Activated naive CD4-positive, alpha-beta T cell treated with anti-CD3 and anti-CD28 coated beads, Interleukin-2, amount 10 ng/mL, durations not matched to agents 7 days and 5 days (primary cell): ENCODE measurements around the gene SPRTN.
A peak's percentile ranks its signal among the peaks of the same experiment; 100 is the strongest.

Source experiments
- CTCF ChIA-PET: fragments of 350-600 bp; sonication (Branson Sonifier 250); formaldehyde crosslinking; loops from one replicate; lab custom pipeline; 2021; ENCODE audit warnings: antibody characterized with exemption; lab: Charles Lee
- DNase-seq: peaks from one replicate; pipeline ENCODE4 v3.0.0-alpha.2; 2020
- H3K27ac Mint-ChIP-seq: one replicate; pipeline ENCODE4 v1.8.0; 2021; ENCODE audit warnings: mild to moderate bottlenecking, moderate library complexity, mixed read lengths
- H3K27me3 Mint-ChIP-seq: one replicate; pipeline ENCODE4 v1.8.0; 2021; ENCODE audit warnings: mild to moderate bottlenecking, mixed read lengths
- H3K36me3 Mint-ChIP-seq: one replicate; pipeline ENCODE4 v1.8.0; 2021; ENCODE audit warnings: mixed read lengths
- H3K4me1 Mint-ChIP-seq: one replicate; pipeline ENCODE4 v1.8.0; 2021; ENCODE audit warnings: mixed read lengths
- H3K4me3 Mint-ChIP-seq: one replicate; pipeline ENCODE4 v1.8.0; 2021; ENCODE audit warnings: mild to moderate bottlenecking, moderate library complexity, mixed read lengths
- H3K9me3 Mint-ChIP-seq: one replicate; pipeline ENCODE4 v1.8.0; 2021; ENCODE audit warnings: mixed read lengths

The SPRTN gene

DNA sequence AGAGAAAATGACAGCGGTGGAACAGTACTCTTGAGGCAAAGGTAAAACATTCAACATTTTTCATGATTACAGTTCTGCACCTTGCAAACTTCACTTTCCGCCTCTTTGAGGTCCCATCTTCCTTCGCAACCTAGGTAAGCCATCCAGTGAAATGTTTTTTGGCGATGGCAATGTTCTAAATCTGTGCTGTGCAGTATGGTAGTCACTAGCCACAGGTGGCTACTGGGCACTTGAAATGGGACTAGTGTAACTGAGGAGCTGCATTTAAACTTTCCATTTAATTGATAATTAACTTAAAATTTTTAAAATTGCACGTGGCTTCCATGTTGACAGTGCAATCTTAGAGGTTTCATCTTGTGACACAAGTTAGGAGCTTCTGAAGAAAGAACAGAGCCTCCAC, 13.4 kb upstream of the SPRTN start:
- H3K9me3 Mint-ChIP-seq: no peaks in the 10 kb centered on the region
- H3K27ac Mint-ChIP-seq: no peak overlapping the region
- CTCF ChIA-PET: no interaction called here
- H3K4me1 Mint-ChIP-seq: no peaks in the 10 kb centered on the region
- DNase-seq: no peak
- peaks cover 6% of the 10 kb centered on the region for H3K27me3 Mint-ChIP-seq
- H3K36me3 Mint-ChIP-seq: no peaks in the 10 kb centered on the region
- no peak overlapping the region for H3K4me3 Mint-ChIP-seq

DNA sequence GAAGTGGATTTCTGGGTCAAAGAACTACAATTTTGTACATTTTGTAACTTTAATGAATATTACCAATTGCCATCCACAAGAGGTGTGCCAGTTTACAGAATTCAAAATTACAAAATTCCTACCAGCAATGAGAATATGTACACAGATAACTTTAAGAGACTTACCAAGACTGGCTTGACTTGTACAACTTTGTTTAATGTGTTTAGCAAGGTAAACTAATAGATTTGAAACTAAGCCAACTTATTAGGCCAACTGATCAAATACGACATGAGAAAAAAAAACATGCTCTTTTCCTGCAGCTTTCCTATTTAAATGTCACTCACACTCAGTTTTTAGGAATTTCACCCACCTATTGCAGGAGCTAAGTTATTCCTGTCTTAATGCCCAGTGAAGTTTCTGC, 11.8 kb upstream of the SPRTN start:
- Mint-ChIP-seq H3K27me3 (peaks cover 6% of the 10 kb centered on the region), H3K36me3 (no peaks in the 10 kb centered on the region), H3K27ac (no peak overlapping the region), H3K9me3 (no peaks in the 10 kb centered on the region), H3K4me1 (peaks cover 3% of the 10 kb centered on the region), H3K4me3 (no peak overlapping the region)
- DNase-seq: no peak
- CTCF ChIA-PET: no interaction called here

- no peaks in the 10 kb centered on the region for H3K9me3 Mint-ChIP-seq
These were observed 10.5 kb upstream of the SPRTN start for GRCh38 chr1:231327617-231328016.

DNA sequence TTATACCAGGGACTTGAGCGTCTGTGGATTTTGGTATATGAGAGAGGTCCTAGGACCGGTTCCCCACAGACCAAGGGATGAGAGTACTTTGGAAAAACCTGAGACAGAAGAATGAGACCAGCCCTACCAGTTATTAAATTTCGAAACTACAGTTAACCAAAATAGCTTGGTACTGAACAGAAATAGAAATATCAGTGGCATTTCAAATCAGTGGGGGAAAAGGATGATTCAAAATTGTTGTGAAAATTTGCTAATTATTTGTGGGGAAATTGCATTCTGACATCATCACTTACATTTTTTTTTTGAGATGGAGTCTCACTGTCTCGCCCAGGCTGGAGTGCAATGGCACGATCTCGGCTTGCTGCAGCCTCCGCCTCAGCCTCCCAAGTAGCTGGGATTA, 8.6 kb upstream of the SPRTN start:
- Mint-ChIP-seq H3K4me3 (no peak overlapping the region), H3K4me1 (peaks cover 21% of the 10 kb centered on the region), H3K9me3 (no peaks in the 10 kb centered on the region), H3K27ac (no peak overlapping the region), H3K27me3 (no peaks in the 10 kb centered on the region), H3K36me3 (peaks cover 14% of the 10 kb centered on the region)
- CTCF ChIA-PET: interaction anchor here (0.7 kb wide), 1 partner anchor 15 kb away, joined by 3 read pairs; no protein-coding TSS in a partner anchor
- no peak for DNase-seq

More at GRCh38 chr1:231327617-231328016, 10.5 kb upstream of the SPRTN start:
- no peak overlapping the region for H3K27ac Mint-ChIP-seq
- peaks cover 3% of the 10 kb centered on the region for H3K4me1 Mint-ChIP-seq
- peaks cover 8% of the 10 kb centered on the region for H3K36me3 Mint-ChIP-seq
- no peak overlapping the region for H3K4me3 Mint-ChIP-seq
- DNase-seq: no peak
- CTCF ChIA-PET: no interaction called here
- H3K27me3 Mint-ChIP-seq: peaks cover 6% of the 10 kb centered on the region

DNA sequence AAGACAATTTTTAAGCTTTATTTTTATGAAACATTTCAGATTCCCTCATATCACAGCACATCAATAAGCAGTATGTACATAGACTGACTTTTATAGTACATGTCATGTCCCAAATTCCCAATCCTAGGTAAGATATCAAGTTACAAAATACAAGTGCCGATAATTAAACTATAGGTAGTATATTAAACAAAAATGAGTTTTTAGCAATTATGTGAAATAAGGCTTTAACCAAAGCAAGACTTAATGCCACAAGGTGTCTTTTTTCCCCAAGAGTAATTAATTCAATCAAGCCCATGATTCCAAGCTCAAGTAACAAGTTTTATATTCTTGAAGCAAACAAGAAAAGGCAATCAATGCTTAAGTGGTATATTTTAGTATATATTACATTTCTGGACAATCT, 5.3 kb upstream of the SPRTN start:
- CTCF ChIA-PET: interaction anchor here (0.9 to 1.6 kb wide), 2 partner anchors 17 to 27 kb away, joined by 3 read pairs; no protein-coding TSS in a partner anchor
- no peak overlapping the region for H3K4me3 Mint-ChIP-seq
- DNase-seq: no peak
- H3K4me1 Mint-ChIP-seq: peaks cover 44% of the 10 kb centered on the region
- H3K27ac Mint-ChIP-seq: no peak overlapping the region
- peaks cover 40% of the 10 kb centered on the region for H3K36me3 Mint-ChIP-seq
- H3K27me3 Mint-ChIP-seq: peaks cover 3% of the 10 kb centered on the region
- no peaks in the 10 kb centered on the region for H3K9me3 Mint-ChIP-seq

- Mint-ChIP-seq H3K27ac (no peak overlapping the region), H3K36me3 (peaks cover 41% of the 10 kb centered on the region), H3K4me3 (peak overlapping the region; percentile 29)
These were observed 3.9 kb upstream of the SPRTN start for GRCh38 chr1:231334079-231334666.

GRCh38 chr1:231334952-231335351, 3.1 kb upstream of the SPRTN start:
- CTCF ChIA-PET: interaction anchor here (0.6 to 2.1 kb wide), 6 partner anchors 18 to 268 kb away, joined by 3 to 10 read pairs (median 3); no protein-coding TSS in a partner anchor
- Mint-ChIP-seq H3K36me3 (peaks cover 47% of the 10 kb centered on the region), H3K9me3 (no peaks in the 10 kb centered on the region), H3K4me3 (peak overlapping the region; percentile 29), H3K27me3 (peaks cover 6% of the 10 kb centered on the region), H3K4me1 (peaks cover 57% of the 10 kb centered on the region), H3K27ac (no peak overlapping the region)
- no peak for DNase-seq

More at GRCh38 chr1:231334079-231334666, 3.9 kb upstream of the SPRTN start:
- Mint-ChIP-seq H3K4me1 (peaks cover 50% of the 10 kb centered on the region), H3K9me3 (no peaks in the 10 kb centered on the region), H3K27me3 (peaks cover 6% of the 10 kb centered on the region)
- no peak for DNase-seq
- CTCF ChIA-PET: interaction anchor here (1.0 kb wide), 2 partner anchors 23 to 269 kb away, joined by 3 to 4 read pairs; no protein-coding TSS in a partner anchor

DNA sequence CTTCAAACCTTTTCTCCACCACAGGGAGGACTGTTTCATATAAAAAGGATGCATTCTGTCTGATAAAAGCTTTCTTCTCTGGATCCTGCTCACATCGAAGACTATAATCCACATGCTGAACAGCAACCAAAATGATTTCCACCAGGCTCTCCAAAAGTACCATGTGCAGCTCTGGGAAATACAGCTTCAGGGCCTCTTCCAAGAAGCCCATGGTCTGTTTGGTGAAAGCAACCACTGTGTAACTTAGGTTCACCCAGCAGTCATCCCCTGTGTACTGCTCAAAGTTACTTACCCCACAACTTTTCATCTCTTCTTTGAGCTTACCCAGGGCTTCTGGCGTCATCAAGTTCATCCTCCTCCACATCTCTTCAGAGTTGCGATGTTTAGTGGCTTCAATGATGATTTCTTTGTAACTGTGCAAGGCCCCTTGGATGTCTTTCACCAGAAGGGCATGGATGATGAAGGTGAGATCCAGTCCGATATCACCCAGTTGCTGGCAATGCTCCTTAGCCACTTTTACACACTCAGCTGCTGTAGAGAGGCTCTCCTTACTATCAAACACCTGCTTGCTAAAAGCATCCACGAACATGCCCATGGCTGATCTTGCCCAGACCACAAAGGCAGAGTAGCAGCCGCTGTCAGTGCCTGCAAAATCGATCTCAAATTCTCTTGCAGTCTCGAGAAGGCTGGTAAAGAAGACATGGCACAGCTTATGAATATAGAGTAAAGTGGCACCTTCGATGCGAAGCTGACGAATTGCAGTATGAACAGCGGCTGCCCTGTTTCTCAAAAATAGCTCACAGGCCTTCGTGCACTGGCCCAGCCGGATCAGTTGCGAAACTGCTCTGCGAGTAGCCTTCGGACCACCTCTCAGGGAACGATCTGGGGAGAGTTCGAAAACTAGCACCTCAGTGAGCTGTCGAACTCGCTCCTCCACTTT, 2.2 kb upstream of the SPRTN start:
- no peaks in the 10 kb centered on the region for H3K9me3 Mint-ChIP-seq
- DNase-seq: no peak
- peak overlapping the region; percentile 98 for H3K4me3 Mint-ChIP-seq
- H3K27me3 Mint-ChIP-seq: peaks cover 6% of the 10 kb centered on the region
- CTCF ChIA-PET: interaction anchor here (0.6 to 2.1 kb wide), 5 partner anchors 19 to 234 kb away, joined by 3 to 10 read pairs (median 3); no protein-coding TSS in a partner anchor
- H3K27ac Mint-ChIP-seq: peak overlapping the region; percentile 98
- H3K4me1 Mint-ChIP-seq: peaks cover 61% of the 10 kb centered on the region
- H3K36me3 Mint-ChIP-seq: peaks cover 54% of the 10 kb centered on the region

DNA sequence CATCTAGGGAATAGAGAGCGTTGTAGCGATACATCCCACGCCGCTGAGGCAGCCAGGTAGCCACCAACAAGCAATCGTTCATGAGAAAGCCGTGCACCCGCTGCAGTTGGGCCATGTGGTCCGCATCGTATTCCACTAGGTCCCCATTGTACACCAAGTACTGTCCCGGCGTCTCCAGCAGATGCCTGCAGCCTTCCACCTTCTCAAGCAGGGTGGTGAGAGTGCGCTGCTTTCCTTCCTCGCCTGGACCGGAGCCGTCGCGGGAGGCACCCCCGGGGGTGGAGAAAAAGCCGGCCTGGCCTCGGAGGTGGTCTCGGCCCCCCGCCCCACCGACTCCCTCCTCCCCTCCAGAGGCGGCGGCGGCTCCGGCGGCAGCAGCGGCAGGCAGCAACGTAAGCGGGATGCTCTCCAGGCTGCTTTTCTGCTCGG, 1.0 kb upstream of the SPRTN start:
- CTCF ChIA-PET: interaction anchor here (1.1 to 2.1 kb wide), 3 partner anchors 22 to 259 kb away, joined by 3 to 10 read pairs (median 4); no protein-coding TSS in a partner anchor
- Mint-ChIP-seq H3K27me3 (peaks cover 6% of the 10 kb centered on the region), H3K9me3 (no peaks in the 10 kb centered on the region), H3K27ac (peak overlapping the region; percentile 98), H3K36me3 (peaks cover 54% of the 10 kb centered on the region), H3K4me1 (peaks cover 61% of the 10 kb centered on the region), H3K4me3 (peak overlapping the region; percentile 98)
- DNase-seq: no peak

DNA sequence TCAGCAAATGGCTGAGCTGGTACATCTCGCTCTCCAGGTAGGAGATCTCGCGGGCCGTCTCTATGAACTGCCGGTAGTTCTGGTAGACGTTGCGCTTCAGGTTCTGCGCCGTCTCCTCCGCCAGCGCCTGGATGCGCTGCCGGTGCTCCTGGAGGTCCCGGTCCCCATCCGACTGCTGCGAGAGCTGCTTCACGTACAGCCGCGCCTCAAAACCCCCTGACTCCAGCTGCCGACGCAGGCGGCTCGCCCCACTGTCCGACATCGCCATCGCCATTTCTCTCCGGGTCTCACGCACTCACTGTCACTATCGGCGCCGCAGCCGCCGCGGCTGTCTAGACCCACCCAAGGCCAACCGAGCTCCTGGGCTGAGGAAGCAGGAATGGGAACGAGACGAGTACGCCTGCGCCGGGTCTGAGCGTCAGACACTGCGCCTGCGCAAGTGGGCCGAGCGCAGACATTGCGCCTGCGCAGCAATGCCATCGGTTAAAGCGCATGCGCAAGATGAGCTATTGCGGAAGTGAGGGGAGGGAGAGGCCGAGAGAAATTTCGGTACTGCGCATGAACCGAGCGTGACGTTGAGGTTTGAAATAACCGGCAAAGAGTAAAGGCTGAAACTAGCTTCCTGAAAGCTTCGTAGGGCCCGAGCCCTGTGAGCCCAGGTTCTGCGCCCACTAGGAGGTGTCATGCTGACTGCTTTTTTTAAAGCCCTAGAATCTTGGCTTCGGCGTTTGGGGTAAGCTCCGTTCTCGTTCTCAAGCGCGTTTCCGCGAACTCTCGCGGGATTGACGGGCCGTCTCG, 422 bp upstream of the SPRTN start, which contains the start of gene EXOC8:
Gene EXOC8 (minus strand): TSS at position 381 of the 798 bp plus-strand sequence. CDS start 107 bp downstream, at position 274.
- Mint-ChIP-seq H3K9me3 (no peaks in the 10 kb centered on the region), H3K27me3 (peaks cover 6% of the 10 kb centered on the region), H3K36me3 (peaks cover 53% of the 10 kb centered on the region), H3K27ac (peak within 1 kb of the TSS; percentile 98), H3K4me1 (peaks cover 60% of the 10 kb centered on the region), H3K4me3 (peak within 1 kb of the TSS; percentile 98)
- peak; percentile 96 for DNase-seq
- CTCF ChIA-PET: interaction anchor here (0.5 to 1.4 kb wide), 9 partner anchors 19 to 814 kb away, joined by 3 to 4 read pairs (median 3); no protein-coding TSS in a partner anchor

GRCh38 chr1:231340328-231341013, 2.4 kb downstream of the SPRTN start:
- H3K27me3 Mint-ChIP-seq: peaks cover 6% of the 10 kb centered on the region
- CTCF ChIA-PET: no interaction called here
- no peaks in the 10 kb centered on the region for H3K9me3 Mint-ChIP-seq
- peaks cover 42% of the 10 kb centered on the region for H3K36me3 Mint-ChIP-seq
- peaks cover 37% of the 10 kb centered on the region for H3K4me1 Mint-ChIP-seq
- DNase-seq: no peak
- H3K27ac Mint-ChIP-seq: peak overlapping the region; percentile 37
- H3K4me3 Mint-ChIP-seq: no peak overlapping the region

GRCh38 chr1:231347961-231348360, 9.9 kb downstream of the SPRTN start:
- H3K36me3 Mint-ChIP-seq: peaks cover 31% of the 10 kb centered on the region
- H3K4me3 Mint-ChIP-seq: no peak overlapping the region
- CTCF ChIA-PET: no interaction called here
- DNase-seq: no peak
- H3K9me3 Mint-ChIP-seq: no peaks in the 10 kb centered on the region
- H3K27me3 Mint-ChIP-seq: no peaks in the 10 kb centered on the region
- H3K4me1 Mint-ChIP-seq: peaks cover 2% of the 10 kb centered on the region
- H3K27ac Mint-ChIP-seq: no peak overlapping the region

GRCh38 chr1:231348442-231348841, 10.3 kb downstream of the SPRTN start:
- CTCF ChIA-PET: interaction anchor here (0.6 to 1.1 kb wide), 3 partner anchors 9 to 255 kb away, joined by 4 to 5 read pairs (median 4); no protein-coding TSS in a partner anchor
- Mint-ChIP-seq H3K4me1 (peaks cover 2% of the 10 kb centered on the region), H3K4me3 (no peak overlapping the region), H3K36me3 (peaks cover 33% of the 10 kb centered on the region), H3K27ac (no peak overlapping the region), H3K27me3 (no peaks in the 10 kb centered on the region), H3K9me3 (no peaks in the 10 kb centered on the region)
- no peak for DNase-seq
